ENCODE measurements around the gene RSPH6A. TPM values are rescaled to one million over a fixed set of nuclear protein-coding genes. Genes with fewer than 3 reads are reported as not detected.

The RSPH6A gene
- total and polyA plus RNA-seq, 2 of the 13 experiments (the other 11 are each of a cell fraction or from before 2014, with no cell fraction given), result 0.07 TPM; not detected in 1

- ChIA-PET CTCF (ENCODE audit: low intra/inter-chr PET ratio, low total read pairs) (no interaction called here), POLR2A (interaction anchor here (0.5 kb wide), 1 partner anchor 11 kb away, joined by 3 read pairs; no protein-coding TSS in a partner anchor)
- 74% methylated on average over 9 of the region's 21 CpGs for WGBS (ENCODE audit: low lambda C conversion rate)
- no peaks in the 10 kb centered on the region for H3K36me3 ChIP-seq (replicated peaks in 1 of 2; ENCODE audit: control insufficient read depth in 1 of 2, insufficient read depth in 2 of 2, low read length in 2 of 2)
- H3K4me2 ChIP-seq (ENCODE audit: low read depth, low read length), result no peak overlapping the region
- 0 out of 2 replicates have a peak, but pooled peaks cover 10% of the 10 kb centered on the region for H3K4me1 ChIP-seq (ENCODE audit: insufficient read depth, low read length)
- no peak overlapping the region for H2AFZ ChIP-seq (ENCODE audit: low read length)
- peaks cover 3% of the 10 kb centered on the region for H3K79me2 ChIP-seq (ENCODE audit: insufficient read depth, low read length)
- no TSS peak for BruUV-seq (replicated peaks)
- H4K20me1 ChIP-seq (ENCODE audit: insufficient read depth, low read length), result no peaks in the 10 kb centered on the region
- DNase-seq (ENCODE audit: low spot score) (no peak), ATAC-seq (no peak), FAIRE-seq (no peak)
- no peaks in the 10 kb centered on the region for H3K9me3 ChIP-seq (ENCODE audit: low read length)
- intact Hi-C loops (cut with micrococcal nuclease; ENCODE audit: unreplicated experiment) (loop anchor here (5.0 kb wide), 1 partner anchor 33 kb away; the partner anchor contains the start of genes FBXO46 and MEIOSIN), in situ Hi-C loops (cut with HindIII; ENCODE audit: extremely low pct_ligation_motif_present, low pct_unique_long_range_greater_than_20kb) (no loop called here)
- H3K9ac ChIP-seq (ENCODE audit: insufficient read depth, low read depth, low read length), result no peak overlapping the region
- H3K27ac ChIP-seq (ENCODE audit: extremely low read length, insufficient read depth, low read length), result no peak overlapping the region
- peaks cover 8 to 19% of the 10 kb centered on the region in 2 experiments; a peak in 3 of 5 replicates for H3K27me3 ChIP-seq (ENCODE audit: control insufficient read depth in 1 of 2, insufficient read depth in 2 of 2, low read length in 2 of 2)
- no peak overlapping the region for H3K4me3 ChIP-seq (replicated peaks in 1 of 3; ENCODE audit: insufficient read depth in 1 of 3, low read depth in 2 of 3, low read length in 3 of 3)
- TF ChIP-seq ZNF644 (CRISPR knock-in tag; IDR thresholded peaks at IDR 0.05; ENCODE audit: low read depth) (no peak), POLR2A (IDR thresholded peaks at IDR 0.05; ENCODE audit: insufficient read depth in 1 of 2, low read depth in 2 of 2, low read length in 2 of 2) (peak in 1 of 2 experiments; percentile 27; a peak in 2 of 4 replicates), RARG (CRISPR knock-in tag; IDR thresholded peaks at IDR 0.05; ENCODE audit: low read depth) (no peak), ARID5B (CRISPR knock-in tag; IDR thresholded peaks at IDR 0.05) (no peak), ZNF281 (CRISPR knock-in tag; IDR thresholded peaks at IDR 0.05; ENCODE audit: borderline replicate concordance) (no peak), ATF7-NPFF (CRISPR knock-in tag; IDR thresholded peaks at IDR 0.05; ENCODE audit: low read depth) (no peak), YEATS4 (CRISPR knock-in tag; IDR thresholded peaks at IDR 0.05; ENCODE audit: borderline replicate concordance) (no peak), ZNF225 (CRISPR knock-in tag; IDR thresholded peaks at IDR 0.05) (peak; percentile 22; the same call in 1 of the 2 replicates), CCDC6 (CRISPR knock-in tag; IDR thresholded peaks at IDR 0.05) (no peak), ZNF589 (CRISPR knock-in tag; conservative IDR thresholded peaks at IDR 0.05) (no peak), HMG20B (CRISPR knock-in tag; conservative IDR thresholded peaks at IDR 0.05) (no peak), SSRP1 (CRISPR knock-in tag; IDR thresholded peaks at IDR 0.05) (no peak), MIXL1 (CRISPR knock-in tag; IDR thresholded peaks at IDR 0.05) (no peak), ZNF460 (CRISPR knock-in tag; IDR thresholded peaks at IDR 0.05; ENCODE audit: borderline replicate concordance) (no peak), ZNF605 (CRISPR knock-in tag; IDR thresholded peaks at IDR 0.05) (no peak)
- TF ChIP-seq, protein P1, sequence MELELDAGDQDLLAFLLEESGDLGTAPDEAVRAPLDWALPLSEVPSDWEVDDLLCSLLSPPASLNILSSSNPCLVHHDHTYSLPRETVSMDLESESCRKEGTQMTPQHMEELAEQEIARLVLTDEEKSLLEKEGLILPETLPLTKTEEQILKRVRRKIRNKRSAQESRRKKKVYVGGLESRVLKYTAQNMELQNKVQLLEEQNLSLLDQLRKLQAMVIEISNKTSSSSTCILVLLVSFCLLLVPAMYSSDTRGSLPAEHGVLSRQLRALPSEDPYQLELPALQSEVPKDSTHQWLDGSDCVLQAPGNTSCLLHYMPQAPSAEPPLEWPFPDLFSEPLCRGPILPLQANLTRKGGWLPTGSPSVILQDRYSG (CRISPR knock-in tag; IDR thresholded peaks at IDR 0.05), result no peak
Measured at GRCh38 chr19:45764945-45765701, 50.0 kb downstream of the RSPH6A start.

Measured in HepG2 (cell line).